Chondrocyte (in vitro differentiated cells): ENCODE results near the gene RBKS. TPM values are rescaled to one million over a fixed set of nuclear protein-coding genes. Genes with fewer than 3 reads are reported as not detected.

Experiments used
- DNase-seq: peaks from one replicate; pipeline ENCODE4 v3.0.0; 2021; ENCODE audit warnings: mixed read lengths, low spot score
- H3K27ac Mint-ChIP-seq: one replicate; pipeline ENCODE4 v1.8.0; 2021; ENCODE audit warnings: mild to moderate bottlenecking, moderate library complexity, mixed read lengths; ENCODE audit not compliant: unreplicated experiment
- H3K27me3 Mint-ChIP-seq: 2 replicates; pipeline ENCODE4 v1.8.0; 2021; ENCODE audit warnings: low read depth, mixed read lengths
- H3K36me3 Mint-ChIP-seq: 2 replicates; pipeline ENCODE4 v1.8.0; 2021; ENCODE audit warnings: low read depth, mixed read lengths
- H3K4me1 Mint-ChIP-seq: 2 replicates; pipeline ENCODE4 v1.8.0; 2021; ENCODE audit warnings: low read depth, mild to moderate bottlenecking, mixed read lengths
- H3K4me3 Mint-ChIP-seq: one replicate; pipeline ENCODE4 v1.8.0; 2021; ENCODE audit warnings: mild to moderate bottlenecking, moderate library complexity, mixed read lengths; ENCODE audit not compliant: unreplicated experiment
- H3K9me3 Mint-ChIP-seq: 2 replicates; pipeline ENCODE4 v1.8.0; 2021; ENCODE audit warnings: low read depth, mixed read lengths
- long read RNA-seq: library from polyadenylated mRNA; stranded (forward); transcript quantifications from one replicate; pipeline ENCODE4 v2.0.0, GENCODE V29; 2021
- total RNA-seq: library from RNA; stranded (reverse); gene quantifications from 3 replicates; pipeline ENCODE4 v1.2.1, GENCODE V29; 2021
- TF ChIP-seq, protein P1 (sequence below): fragments of 200-600 bp; sonication (generic); IDR thresholded peaks from 2 replicates; pipeline ENCODE4 v1.5.0; 2021; ENCODE audit warnings: antibody characterized with exemption, mild to moderate bottlenecking, moderate library complexity

RBKS gene
- 0.45 to 1.3 TPM (median 0.49 TPM) in 3 replicates for total RNA-seq
- long read RNA-seq: 0 reads

DNA sequence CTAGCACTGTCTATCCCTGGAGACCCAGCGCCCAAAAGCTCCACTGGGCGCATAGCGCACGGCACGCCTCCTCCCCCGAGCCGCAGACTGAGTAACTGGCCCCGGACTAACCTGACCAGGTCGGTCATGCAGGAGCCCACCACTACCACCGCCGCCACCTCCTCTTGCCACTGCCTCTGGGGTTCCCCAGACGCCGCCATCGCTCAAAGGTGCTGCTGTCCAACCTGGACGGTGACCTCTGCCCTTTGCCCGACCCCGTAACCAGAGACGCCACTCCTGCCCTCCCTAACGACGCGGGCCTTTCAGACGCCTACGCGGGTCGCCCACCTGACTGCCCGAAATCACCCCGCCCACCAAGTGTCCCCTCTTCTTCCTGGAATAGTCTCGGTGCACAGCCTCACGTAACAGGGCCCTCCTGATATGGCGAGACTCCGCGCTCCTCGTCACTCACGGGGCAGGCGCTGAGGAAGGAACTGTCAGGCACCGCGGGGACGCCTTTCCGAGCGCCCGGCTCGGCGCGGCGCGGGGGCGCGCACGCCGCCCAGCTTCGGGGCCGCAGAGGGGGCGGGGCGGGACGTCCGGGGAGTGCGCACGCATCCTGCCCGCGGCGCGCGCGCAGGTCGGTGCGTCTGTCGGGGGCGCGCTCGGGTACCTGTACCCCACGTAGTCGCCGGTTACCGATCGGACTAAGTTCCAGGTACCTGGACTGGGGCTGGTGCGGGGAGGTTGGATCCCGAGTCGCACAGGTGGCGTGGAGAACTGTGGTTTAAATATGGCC, at the start of gene RBKS, which contains the start of gene BABAM2:
RBKS (minus strand) TSS at position 242 of the 778 bp plus-strand sequence; CDS start at position 200, 42 bp downstream.
BABAM2 (plus strand) TSS at position 584 of the 778 bp plus-strand sequence. CDS start 3,828 bp downstream, outside the sequence.
- Mint-ChIP-seq H3K4me1 (peaks cover 66% of the 10 kb centered on the region), H3K4me3 (peak within 1 kb of the TSS; percentile 98), H3K27ac (peak within 1 kb of the TSS; percentile 100), H3K9me3 (no peaks in the 10 kb centered on the region), H3K36me3 (no peaks in the 10 kb centered on the region), H3K27me3 (no peaks in the 10 kb centered on the region)
- peak; percentile 95 for DNase-seq
- TF ChIP-seq, protein P1, sequence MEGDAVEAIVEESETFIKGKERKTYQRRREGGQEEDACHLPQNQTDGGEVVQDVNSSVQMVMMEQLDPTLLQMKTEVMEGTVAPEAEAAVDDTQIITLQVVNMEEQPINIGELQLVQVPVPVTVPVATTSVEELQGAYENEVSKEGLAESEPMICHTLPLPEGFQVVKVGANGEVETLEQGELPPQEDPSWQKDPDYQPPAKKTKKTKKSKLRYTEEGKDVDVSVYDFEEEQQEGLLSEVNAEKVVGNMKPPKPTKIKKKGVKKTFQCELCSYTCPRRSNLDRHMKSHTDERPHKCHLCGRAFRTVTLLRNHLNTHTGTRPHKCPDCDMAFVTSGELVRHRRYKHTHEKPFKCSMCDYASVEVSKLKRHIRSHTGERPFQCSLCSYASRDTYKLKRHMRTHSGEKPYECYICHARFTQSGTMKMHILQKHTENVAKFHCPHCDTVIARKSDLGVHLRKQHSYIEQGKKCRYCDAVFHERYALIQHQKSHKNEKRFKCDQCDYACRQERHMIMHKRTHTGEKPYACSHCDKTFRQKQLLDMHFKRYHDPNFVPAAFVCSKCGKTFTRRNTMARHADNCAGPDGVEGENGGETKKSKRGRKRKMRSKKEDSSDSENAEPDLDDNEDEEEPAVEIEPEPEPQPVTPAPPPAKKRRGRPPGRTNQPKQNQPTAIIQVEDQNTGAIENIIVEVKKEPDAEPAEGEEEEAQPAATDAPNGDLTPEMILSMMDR: no peak

DNA sequence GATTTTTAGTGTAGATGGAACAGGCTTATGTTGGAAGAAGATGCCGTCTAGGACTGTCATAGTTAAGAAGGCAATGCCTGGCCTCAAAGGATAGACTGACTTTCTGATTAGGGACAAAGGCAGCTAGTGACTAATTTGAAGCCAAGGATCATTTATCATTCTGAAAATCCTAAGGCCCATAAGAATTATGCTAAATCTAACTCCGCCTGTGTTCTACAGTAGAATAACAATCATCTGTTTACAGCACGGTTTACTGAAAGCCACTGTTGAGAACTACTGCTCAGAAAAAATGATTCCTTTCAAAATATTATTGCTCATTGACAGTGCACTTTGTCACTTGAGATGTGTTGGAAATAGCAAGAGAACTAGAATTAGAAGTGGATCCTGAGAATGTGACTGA, 44.8 kb upstream of the RBKS start:
- Mint-ChIP-seq H3K4me3 (no peak overlapping the region), H3K27me3 (no peaks in the 10 kb centered on the region), H3K36me3 (peaks cover 7% of the 10 kb centered on the region), H3K9me3 (no peaks in the 10 kb centered on the region), H3K27ac (no peak overlapping the region), H3K4me1 (peaks cover 3% of the 10 kb centered on the region)
- no peak for DNase-seq
- TF ChIP-seq, protein P1: no peak

DNA sequence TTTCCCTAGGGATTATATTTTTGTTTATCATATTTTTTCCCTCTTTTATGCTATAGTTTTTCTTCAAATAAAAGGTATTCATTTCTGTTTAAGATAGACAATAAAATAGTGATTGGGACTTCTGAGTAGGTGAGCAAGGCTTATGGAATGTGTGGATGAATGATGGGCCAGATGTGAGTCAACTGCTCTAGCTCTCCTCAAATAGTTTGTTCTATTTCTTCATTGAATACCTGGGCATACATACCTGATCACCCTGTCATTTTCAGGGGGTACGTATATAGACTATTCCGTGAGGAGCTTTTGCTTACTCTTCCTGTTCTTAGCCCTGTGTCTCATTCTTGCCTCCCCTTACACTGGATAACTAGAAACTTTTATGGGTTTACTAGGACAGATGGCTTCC, 42.2 kb upstream of the RBKS start:
- H3K4me1 Mint-ChIP-seq: peaks cover 3% of the 10 kb centered on the region
- DNase-seq: no peak
- no peaks in the 10 kb centered on the region for H3K9me3 Mint-ChIP-seq
- peaks cover 7% of the 10 kb centered on the region for H3K36me3 Mint-ChIP-seq
- H3K27me3 Mint-ChIP-seq: no peaks in the 10 kb centered on the region
- no peak overlapping the region for H3K27ac Mint-ChIP-seq
- TF ChIP-seq, protein P1: no peak
- no peak overlapping the region for H3K4me3 Mint-ChIP-seq

DNA sequence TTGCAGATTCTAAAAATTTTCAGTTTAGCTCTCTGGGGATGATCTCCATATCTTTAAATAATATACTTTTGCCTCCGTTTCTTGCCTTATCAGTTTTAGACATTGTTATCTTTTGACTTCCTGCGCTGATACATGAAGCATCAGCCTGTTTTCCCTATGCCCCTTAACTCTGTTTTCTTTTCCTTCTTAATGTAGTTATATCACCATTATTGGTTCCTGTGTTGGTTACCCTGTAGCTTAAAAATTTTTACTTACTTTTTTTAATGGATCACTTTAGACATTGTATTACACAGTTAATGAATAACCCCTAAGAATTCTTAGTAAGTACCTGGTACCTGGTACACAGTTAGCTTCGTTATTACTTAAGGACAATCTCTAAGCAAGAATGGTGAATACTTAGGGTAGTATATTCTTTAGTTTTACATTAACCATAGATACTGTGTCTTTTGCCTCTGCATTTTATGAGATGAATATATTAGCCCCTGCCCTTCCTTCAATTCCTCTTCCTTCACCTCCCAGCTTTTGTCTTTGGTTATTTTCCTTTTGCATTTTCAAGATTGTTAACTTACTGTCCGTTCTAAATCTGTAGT, 41.3 kb upstream of the RBKS start:
- Mint-ChIP-seq H3K4me1 (peaks cover 3% of the 10 kb centered on the region), H3K27me3 (no peaks in the 10 kb centered on the region), H3K9me3 (no peaks in the 10 kb centered on the region), H3K36me3 (peaks cover 7% of the 10 kb centered on the region), H3K4me3 (no peak overlapping the region), H3K27ac (no peak overlapping the region)
- no peak for DNase-seq
- TF ChIP-seq, protein P1: no peak

DNA sequence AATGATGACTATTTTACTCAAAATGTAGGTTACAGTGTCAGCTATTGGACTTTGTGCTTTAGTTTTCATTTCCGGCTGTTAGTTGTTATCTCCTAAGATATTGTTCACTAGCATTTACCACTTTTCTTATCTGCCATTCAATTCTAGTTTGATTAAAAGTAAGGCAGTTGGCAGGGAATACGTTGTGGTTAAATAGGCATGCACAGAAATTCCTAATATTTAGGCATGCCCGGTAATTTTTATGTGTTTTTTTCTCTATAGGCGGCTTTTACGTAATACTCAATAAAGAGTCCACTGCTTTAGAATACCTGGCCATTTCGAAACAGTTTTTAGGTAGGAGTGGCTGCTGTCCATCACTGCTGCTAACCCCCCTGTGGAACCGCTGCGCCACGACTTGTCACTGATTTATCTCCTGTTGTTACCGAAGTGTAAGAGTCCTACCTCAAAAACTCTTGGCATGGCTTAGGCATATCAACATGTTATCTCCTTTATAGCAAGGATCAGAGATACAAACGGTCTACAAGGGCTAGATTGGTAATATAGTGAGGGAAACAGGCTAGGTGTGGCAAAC, 39.8 kb upstream of the RBKS start:
- DNase-seq: no peak
- Mint-ChIP-seq H3K36me3 (peaks cover 13% of the 10 kb centered on the region), H3K4me3 (no peak overlapping the region), H3K4me1 (peaks cover 3% of the 10 kb centered on the region), H3K9me3 (no peaks in the 10 kb centered on the region), H3K27me3 (no peaks in the 10 kb centered on the region), H3K27ac (no peak overlapping the region)
- TF ChIP-seq, protein P1: no peak
